ENCODE measurements around the gene PKDCC.

- TF ChIP-seq LEF1 (IDR thresholded peaks at IDR 0.05; ENCODE audit: borderline replicate concordance) (no peak), ZNF384 (IDR thresholded peaks at IDR 0.05) (no peak), ARNT (IDR thresholded peaks at IDR 0.05) (no peak), FOXM1 (IDR thresholded peaks at IDR 0.05; ENCODE audit: borderline replicate concordance) (no peak), HDGF (IDR thresholded peaks at IDR 0.05; ENCODE audit: borderline replicate concordance) (no peak), SP1 (IDR thresholded peaks at IDR 0.05) (no peak), CTBP1 (IDR thresholded peaks at IDR 0.05; ENCODE audit: borderline replicate concordance) (no peak)
Observed at GRCh38 chr2:42105330-42106256, 57.8 kb downstream of the PKDCC start.

Measured in HEK293T (cell line).